Activated T-cell treated with anti-CD3 and anti-CD28 coated beads for 4 hours (primary cell): ENCODE data around the gene FAM174C.
"Not testable (repeated sequence)": the region's sequence is repeated elsewhere in the genome, so short reads cannot be mapped to it uniquely, and the experiment has no call there.

Experiments
- DNase-seq: peaks from one replicate; pipeline ENCODE4 v3.0.0-alpha.2; 2020

FAM174C gene

GRCh38 chr19:1237754-1238368, 37.5 kb upstream of the FAM174C start, which contains the start of gene CBARP:
CBARP (minus strand) TSS chr19:1238005; CDS start chr19:1236100, 1,905 bp downstream.
- DNase-seq = no peak

GRCh38 chr19:1238369-1239303, 36.7 kb upstream of the FAM174C start:
- no peak for DNase-seq

- no peak for DNase-seq
Measured at GRCh38 chr19:1239420-1239795, 35.9 kb upstream of the FAM174C start.

DNA sequence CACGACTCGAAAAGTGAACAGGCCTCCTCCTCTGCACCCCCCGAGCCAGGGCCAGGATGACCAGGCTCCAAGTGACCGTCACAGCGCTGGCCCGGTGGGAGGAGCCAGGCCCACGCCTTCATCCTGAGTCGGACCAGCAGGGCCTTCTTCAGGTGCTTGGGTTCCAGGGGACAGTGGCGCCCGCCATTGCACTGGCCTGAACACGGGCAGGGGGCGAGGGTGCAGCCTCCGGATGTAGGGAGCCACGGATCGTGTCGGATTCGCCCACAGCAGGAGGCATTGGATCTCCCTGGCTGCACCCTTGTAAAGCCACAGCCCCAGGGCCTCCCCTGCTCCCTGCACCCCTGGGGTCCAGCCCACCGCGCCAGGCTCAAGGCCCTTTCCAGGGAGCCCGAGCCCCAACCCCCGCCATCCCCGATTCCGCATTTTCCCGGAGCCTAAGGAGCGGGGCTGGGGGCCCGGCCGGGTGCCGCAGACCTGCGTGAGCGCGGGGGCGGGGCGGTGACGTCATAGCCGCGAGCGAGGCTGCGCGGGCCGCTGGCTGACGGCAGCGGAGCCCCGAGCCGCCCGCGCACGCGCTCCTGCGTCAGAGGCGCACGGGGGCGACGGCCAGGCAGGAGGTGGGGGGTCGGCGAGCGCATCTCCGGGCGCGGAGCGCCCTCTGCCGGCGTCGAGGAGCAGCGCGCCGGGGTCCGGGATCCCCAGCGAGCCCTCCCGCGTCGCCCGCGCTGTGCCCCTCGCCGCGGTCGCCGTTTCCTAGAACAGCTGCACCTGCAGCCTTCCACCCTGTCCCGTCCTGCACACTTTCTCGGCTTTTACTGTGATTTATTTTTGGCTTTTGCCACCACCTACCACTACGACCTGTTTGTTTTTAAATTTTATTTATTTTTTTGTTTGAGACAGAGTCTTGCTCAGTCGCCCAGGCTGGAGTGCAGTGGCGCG, 35.3 kb upstream of the FAM174C start:
- DNase-seq = peak; percentile 89

GRCh38 chr19:1240925-1241324, 34.4 kb upstream of the FAM174C start:
- DNase-seq = no peak

DNA sequence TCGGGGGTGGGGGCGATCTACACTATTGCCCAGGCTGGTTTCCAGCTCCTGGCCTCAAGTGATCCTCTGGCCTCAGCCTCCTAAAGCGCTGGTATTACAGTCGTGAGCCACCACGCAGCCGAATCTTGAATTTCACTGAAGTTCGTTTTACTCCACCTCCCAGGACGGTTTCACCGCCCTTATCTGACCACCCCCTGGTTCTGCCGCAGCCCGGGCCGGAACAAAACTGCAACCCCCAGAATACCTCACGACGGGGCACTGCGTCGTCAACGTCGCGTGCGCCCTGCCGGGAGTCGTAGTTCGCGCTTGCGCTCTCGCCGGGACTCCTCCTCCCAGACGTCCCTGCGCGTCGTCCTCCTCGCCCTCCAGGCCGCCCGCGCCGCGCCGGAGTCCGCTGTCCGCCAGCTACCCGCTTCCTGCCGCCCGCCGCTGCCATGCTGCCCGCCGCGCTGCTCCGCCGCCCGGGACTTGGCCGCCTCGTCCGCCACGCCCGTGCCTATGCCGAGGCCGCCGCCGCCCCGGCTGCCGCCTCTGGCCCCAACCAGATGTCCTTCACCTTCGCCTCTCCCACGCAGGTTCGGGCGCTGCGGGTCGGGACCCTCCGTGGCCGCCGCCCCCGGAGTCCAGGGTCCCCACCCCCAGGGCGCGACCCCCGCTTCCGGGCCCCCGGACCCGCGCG, 33.8 kb upstream of the FAM174C start, which contains the start of gene ATP5F1D:
Gene ATP5F1D (plus strand): TSS at position 335 of the 679 bp plus-strand sequence. CDS start 100 bp downstream, at position 435.
- peak; percentile 81 for DNase-seq

DNA sequence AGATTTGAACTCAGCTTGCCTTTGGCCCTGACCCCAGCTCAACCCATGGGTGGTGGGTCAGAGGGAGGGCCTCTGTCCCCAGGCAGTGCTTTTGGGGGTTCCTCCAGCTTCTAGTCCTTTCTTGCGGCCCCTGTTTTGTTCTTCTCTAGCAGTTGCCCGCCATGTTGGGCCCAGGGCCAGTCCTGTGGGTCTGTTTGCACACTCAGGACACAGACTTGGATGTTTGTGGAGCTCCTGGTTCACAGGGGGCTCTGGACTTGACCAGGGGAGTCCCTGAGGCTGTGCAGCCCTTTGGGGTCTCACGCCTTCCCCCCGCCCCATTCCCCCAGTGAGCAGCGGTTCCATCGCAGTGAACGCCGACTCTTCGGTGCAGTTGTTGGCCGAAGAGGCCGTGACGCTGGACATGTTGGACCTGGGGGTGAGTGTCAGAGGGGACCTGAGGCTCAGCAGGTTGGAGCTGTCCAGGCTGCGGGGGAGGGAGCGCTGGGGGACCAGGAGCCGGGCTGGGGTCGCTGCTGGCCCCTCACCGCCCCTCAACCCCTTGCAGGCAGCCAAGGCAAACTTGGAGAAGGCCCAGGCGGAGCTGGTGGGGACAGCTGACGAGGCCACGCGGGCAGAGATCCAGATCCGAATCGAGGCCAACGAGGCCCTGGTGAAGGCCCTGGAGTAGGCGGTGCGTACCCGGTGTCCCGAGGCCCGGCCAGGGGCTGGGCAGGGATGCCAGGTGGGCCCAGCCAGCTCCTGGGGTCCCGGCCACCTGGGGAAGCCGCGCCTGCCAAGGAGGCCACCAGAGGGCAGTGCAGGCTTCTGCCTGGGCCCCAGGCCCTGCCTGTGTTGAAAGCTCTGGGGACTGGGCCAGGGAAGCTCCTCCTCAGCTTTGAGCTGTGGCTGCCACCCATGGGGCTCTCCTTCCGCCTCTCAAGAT, 31.3 kb upstream of the FAM174C start:
- peak; percentile 79 for DNase-seq

DNA sequence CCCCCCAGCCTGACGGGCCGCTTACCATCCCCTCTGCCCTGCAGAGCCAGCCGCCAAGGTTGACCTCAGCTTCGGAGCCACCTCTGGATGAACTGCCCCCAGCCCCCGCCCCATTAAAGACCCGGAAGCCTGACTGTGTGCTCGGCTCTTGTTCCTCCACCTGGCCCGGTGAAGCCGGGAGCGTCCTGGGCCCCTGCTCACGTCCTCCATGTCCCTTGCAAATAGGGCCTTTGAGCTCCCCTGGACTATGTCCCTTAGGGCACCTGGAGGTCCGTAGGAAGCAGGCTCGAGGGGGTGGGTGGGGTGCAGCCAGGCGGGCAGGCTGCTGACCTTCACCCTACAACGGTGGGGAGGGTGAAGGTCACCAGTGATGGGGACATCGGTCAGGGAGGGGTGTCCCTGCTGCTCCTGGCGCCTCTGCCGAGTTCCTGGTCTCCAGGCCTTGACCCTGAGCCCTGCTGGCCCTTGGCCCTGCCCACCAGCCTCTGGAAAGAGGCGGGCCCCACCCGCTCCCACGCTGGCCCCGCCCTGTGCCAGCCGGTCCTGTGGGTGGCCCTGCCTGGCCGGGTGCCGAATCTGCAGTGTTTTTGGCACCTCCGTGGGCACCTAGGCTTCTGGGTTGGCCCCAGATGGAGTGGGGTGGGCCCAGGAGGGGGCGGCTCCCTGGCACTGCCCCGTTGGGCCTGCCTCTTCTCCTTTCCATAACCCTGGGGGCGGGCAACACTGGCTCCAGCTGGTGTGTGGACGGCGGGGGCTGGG, 30.5 kb upstream of the FAM174C start:
- no peak for DNase-seq

DNA sequence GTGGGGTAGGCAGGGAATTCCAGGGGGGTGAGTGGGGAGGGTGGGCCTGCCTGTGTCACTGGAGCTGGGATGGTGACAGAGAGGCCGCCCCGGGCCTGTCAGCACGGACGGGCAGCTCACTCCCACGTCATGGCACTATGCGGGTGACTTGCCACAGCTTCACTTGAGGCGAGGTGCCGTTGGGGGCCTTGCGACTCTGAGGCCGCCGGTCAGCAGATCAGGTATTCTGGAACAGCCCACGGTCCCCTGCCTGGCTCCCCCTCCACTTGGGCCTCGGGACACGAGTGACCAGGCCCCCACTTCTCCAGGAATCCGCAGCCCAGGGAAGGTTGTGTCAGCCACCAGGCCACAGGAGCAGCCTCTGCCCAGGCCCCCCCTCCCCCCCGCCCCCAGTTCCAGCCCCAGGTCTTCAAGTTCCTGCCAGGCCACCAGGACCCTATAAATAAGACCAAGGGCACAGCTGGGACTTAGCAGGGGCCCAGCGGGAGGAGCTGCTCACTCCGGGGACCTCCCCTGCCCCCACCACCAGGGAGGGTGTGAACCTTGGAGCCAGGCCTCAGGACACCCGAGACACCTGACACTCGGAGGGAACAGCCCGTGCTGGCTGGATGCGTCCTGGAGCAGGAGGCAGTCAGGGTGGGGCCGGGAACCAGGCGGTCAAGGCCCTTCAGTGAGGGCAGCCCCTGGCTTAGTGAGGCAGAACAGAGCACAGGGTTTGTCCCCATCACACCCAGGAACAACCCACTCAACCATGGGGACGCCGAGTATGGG, 29.7 kb upstream of the FAM174C start:
- no peak for DNase-seq

- DNase-seq = not testable (repeated sequence)
Measured at GRCh38 chr19:1246265-1247087, 28.9 kb upstream of the FAM174C start.

GRCh38 chr19:1247748-1248138, 27.6 kb upstream of the FAM174C start:
- DNase-seq = no peak

- peak; percentile 53 for DNase-seq
Measured at GRCh38 chr19:1248139-1248785, 27.1 kb upstream of the FAM174C start, which contains the start of gene MIDN. MIDN (plus strand) TSS chr19:1248583; CDS start chr19:1250297, 1,714 bp downstream.

GRCh38 chr19:1248786-1249297, 26.5 kb upstream of the FAM174C start:
- DNase-seq = peak; percentile 77

DNA sequence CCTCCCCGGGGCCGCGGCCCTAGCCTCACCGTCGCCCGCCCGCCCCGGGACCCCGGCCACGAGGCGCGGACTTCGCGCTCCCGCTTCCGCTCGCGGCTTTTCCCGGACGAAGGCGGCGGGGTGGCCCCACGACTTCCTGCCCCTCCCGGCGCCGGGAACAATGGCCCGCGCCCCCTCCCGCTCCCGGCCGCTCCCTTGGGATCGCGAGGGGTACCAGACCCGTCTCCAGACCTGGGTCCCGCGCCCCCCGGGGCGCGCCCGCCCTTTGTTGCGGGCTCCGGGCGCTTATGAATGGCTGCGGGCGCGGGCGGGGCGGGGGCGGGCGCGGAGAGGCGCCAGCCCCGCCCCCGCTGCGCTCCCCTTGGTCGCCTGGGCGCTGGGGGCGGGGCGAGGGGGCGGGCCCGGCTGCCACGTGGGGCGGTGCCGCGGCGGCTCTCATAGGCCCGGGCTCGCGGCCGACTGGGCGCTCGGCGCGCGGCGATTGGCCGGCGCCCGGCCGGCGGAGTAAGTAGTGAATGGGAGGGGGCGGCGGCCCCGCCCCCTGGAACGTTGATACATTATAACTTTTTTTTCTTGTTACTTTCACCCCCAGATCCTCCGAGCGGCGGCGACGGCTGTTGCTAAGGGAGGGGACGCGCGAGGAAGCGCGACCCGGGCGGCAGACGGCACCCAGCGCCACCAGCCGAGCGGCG, 25.9 kb upstream of the FAM174C start:
- peak; percentile 92 for DNase-seq

- DNase-seq = no peak
Measured at GRCh38 chr19:1249990-1250436, 25.3 kb upstream of the FAM174C start.

DNA sequence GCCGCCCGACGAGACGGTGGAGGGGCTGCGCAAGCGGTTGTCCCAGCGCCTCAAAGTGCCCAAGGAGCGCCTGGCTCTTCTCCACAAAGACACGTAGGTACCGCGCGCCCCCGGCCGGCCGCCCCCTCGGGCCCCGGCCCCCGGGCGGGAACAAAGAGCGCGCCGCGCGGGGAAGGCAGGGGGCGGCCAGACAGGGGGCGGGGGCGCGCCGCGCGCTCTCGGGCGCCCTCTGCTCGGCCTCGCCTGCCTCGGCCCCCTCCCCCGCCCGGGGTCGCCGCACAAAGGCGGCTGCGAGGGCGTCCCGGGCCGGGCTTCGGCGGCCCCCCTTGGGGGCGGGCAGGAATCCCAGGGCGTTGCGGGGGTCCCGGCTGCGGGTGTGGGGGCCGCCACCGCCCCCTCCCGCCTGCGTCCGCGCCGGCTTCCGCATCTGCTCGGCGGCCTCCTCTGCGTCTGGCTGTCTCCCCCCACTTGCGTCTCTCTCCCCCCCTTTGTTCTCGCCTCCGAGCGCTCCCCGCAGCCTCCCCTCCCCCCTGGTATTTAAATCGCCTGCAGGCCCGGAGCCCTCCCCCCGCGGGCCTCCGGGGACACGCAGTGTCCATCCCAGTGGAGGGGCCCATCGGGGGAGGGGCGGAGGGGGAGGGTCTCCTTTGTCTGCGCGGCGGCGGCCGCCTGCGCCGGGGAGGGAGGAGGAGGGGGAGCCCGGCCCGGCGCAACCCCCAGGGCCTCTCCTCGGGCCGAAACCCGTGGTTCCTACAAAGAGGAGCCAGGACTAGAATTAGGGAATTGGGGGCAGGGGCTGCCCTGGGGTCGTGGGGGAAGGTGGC, 24.7 kb upstream of the FAM174C start:
- DNase-seq = peak; percentile 39
